OCI-LY7 (cell line): ENCODE data around the gene AKT1. TPM values are rescaled to one million over a fixed set of nuclear protein-coding genes. Genes with fewer than 3 reads are reported as not detected.

Source experiments
- BruUV-seq: library from RNA; stranded (reverse); fragments of 400-500 nt; replicated peaks from 2 replicates; lab custom pipeline; 2021; lab: Mats Ljungman, UMichigan
- CTCF ChIA-PET: fragments of 300-600 bp; sonication (Branson Sonifier 250); formaldehyde crosslinking; loops from one replicate; lab custom pipeline; 2022; ENCODE audit warnings: antibody characterized with exemption; ENCODE audit not compliant: unreplicated experiment; lab: Charles Lee
- POLR2A ChIA-PET: fragments of 300-600 bp; sonication (Branson Sonifier 250); formaldehyde crosslinking; loops from one replicate; lab custom pipeline; 2022; ENCODE audit warnings: antibody characterized with exemption; lab: Charles Lee
- DNase-seq: peaks from one replicate; pipeline ENCODE4 v3.0.0-alpha.2; 2015; ENCODE audit warnings: low spot score
- H2AFZ ChIP-seq: fragments of 200-600 bp; sonication (generic), shearing (Covaris generic); 2 replicates; pipeline ENCODE4 v1.6.1; 2014; ENCODE audit warnings: mild to moderate bottlenecking, antibody characterized with exemption, low read length, moderate library complexity
- H3K27ac ChIP-seq: fragments of 200-600 bp; sonication (generic); 2 replicates; pipeline ENCODE4 v1.5.1; 2014; ENCODE audit warnings: mixed run types, low read depth, mild to moderate bottlenecking, moderate library complexity, low read length, inconsistent platforms; ENCODE audit not compliant: poor library complexity, severe bottlenecking
- H3K36me3 ChIP-seq: fragments of 200-600 bp; sonication (generic); 2 replicates; pipeline ENCODE4 v1.6.1; 2014; ENCODE audit warnings: mild to moderate bottlenecking, antibody characterized with exemption, low read length, moderate library complexity, mixed read lengths; ENCODE audit not compliant: insufficient read depth
- H3K4me1 ChIP-seq: fragments of 200-600 bp; sonication (generic); 2 replicates; pipeline ENCODE4 v1.5.1; 2014; ENCODE audit warnings: mild to moderate bottlenecking, low read length; ENCODE audit not compliant: insufficient read depth, poor library complexity, severe bottlenecking
- H3K4me2 ChIP-seq: fragments of 200-600 bp; sonication (generic); 2 replicates; pipeline ENCODE4 v1.6.1; 2014; ENCODE audit warnings: mild to moderate bottlenecking, low read length
- H3K4me3 ChIP-seq: fragments of 200-600 bp; sonication (generic); 2 replicates; pipeline ENCODE4 v1.5.1; 2014; ENCODE audit warnings: mild to moderate bottlenecking, low read depth, low read length; ENCODE audit not compliant: poor library complexity, severe bottlenecking
- H3K79me2 ChIP-seq: fragments of 200-600 bp; sonication (generic); 2 replicates; pipeline ENCODE4 v1.6.1; 2016; ENCODE audit warnings: low read depth, mild to moderate bottlenecking, low read length, moderate library complexity, mixed read lengths; ENCODE audit not compliant: insufficient read depth
- H3K9me2 ChIP-seq: fragments of 200-600 bp; sonication (generic); 2 replicates; pipeline ENCODE4 v1.6.1; 2016; ENCODE audit warnings: mild to moderate bottlenecking, low read length, mixed read lengths; ENCODE audit not compliant: insufficient read depth
- H3K9me3 ChIP-seq: fragments of 200-600 bp; sonication (generic); 2 replicates; pipeline ENCODE4 v1.6.1; 2014; ENCODE audit warnings: mild to moderate bottlenecking, mixed run types, low read length, mixed read lengths
- H4K20me1 ChIP-seq: fragments of 200-600 bp; sonication (generic); 2 replicates; pipeline ENCODE4 v1.6.1; 2014; ENCODE audit warnings: mild to moderate bottlenecking, antibody characterized with exemption, low read length, moderate library complexity, mixed read lengths; ENCODE audit not compliant: insufficient read depth
- CTCF ChIP-seq: fragments of 200-600 bp; sonication (generic); conservative IDR thresholded peaks from 2 replicates; pipeline ENCODE4 v1.5.1; 2014; ENCODE audit warnings: mild to moderate bottlenecking, antibody characterized with exemption, low read length, moderate library complexity, mixed read lengths
- EZH2phosphoT487 ChIP-seq: fragments of 200-600 bp; sonication (generic); IDR thresholded peaks from 2 replicates; pipeline ENCODE4 v1.6.1; 2018; ENCODE audit warnings: low read depth, borderline replicate concordance, mild to moderate bottlenecking, mixed run types, antibody characterized with exemption, low read length, moderate library complexity, mixed read lengths
- intact Hi-C: fragments of 100-400 bp; cut with micrococcal nuclease; formaldehyde crosslinking; loops from one replicate; pipeline ENCODE4 v1.10.0; 2022; ENCODE audit not compliant: unreplicated experiment
- total RNA-seq, 2 experiments: library from RNA; depleted of rRNA in 1 of 2; stranded (reverse); fragments of >200 nt in 1 of 2; shearing (Covaris generic) in 1 of 2; gene quantifications; 2 replicates each; pipeline ENCODE4 v1.2.3, GENCODE V29; 2014 to 2022

Gene AKT1
- total RNA-seq, 2 experiments from 2014 or later = 75.4 to 108 TPM

- H3K27ac ChIP-seq = no peak overlapping the region
- no peaks in the 10 kb centered on the region for H3K9me2 ChIP-seq
- H3K4me2 ChIP-seq = peak overlapping the region; percentile 100
- peaks cover 51% of the 10 kb centered on the region for H3K4me1 ChIP-seq
- H3K36me3 ChIP-seq = peaks cover 48% of the 10 kb centered on the region
- peak overlapping the region; percentile 91 for H3K4me3 ChIP-seq
- intact Hi-C loops = loop anchor here (5.0 to 10.0 kb wide), 2 partner anchors 123 to 270 kb away; partner anchors contain the start of gene CDCA4
- peaks cover 38% of the 10 kb centered on the region for H3K79me2 ChIP-seq
- no peak overlapping the region for H2AFZ ChIP-seq
- H4K20me1 ChIP-seq = peaks cover 14% of the 10 kb centered on the region
- TSS peak; percentile 35 for BruUV-seq
- POLR2A ChIA-PET = interaction anchor here (0.5 to 1.5 kb wide), 2 partner anchors 16 to 106 kb away, joined by 4 read pairs; no protein-coding TSS in a partner anchor
- TF ChIP-seq EZH2phosphoT487 (no peak), CTCF (no peak)
- CTCF ChIA-PET = no interaction called here
- 0 out of 2 replicates have a peak, but pooled peaks cover 10% of the 10 kb centered on the region for H3K9me3 ChIP-seq
- no peak for DNase-seq
These were observed 41.2 kb downstream of the AKT1 start for GRCh38 chr14:104754213-104754851.

GRCh38 chr14:104753528-104754212 is 41.9 kb downstream of the AKT1 start:
- Histone ChIP-seq H4K20me1 (peaks cover 14% of the 10 kb centered on the region), H3K4me1 (peaks cover 57% of the 10 kb centered on the region), H3K27ac (peak overlapping the region; percentile 42), H3K79me2 (peaks cover 38% of the 10 kb centered on the region), H3K4me3 (peak overlapping the region; percentile 91), H2AFZ (no peak overlapping the region), H3K9me2 (no peaks in the 10 kb centered on the region), H3K9me3 (0 out of 2 replicates have a peak, but pooled peaks cover 10% of the 10 kb centered on the region), H3K36me3 (peaks cover 42% of the 10 kb centered on the region), H3K4me2 (peak overlapping the region; percentile 100)
- TF ChIP-seq CTCF = no peak
- TF ChIP-seq EZH2phosphoT487 = no peak
- intact Hi-C loops = loop anchor here (1.0 to 10.0 kb wide), 4 partner anchors 41 to 271 kb away; partner anchors contain the start of gene CDCA4
- BruUV-seq = no TSS peak
- DNase-seq = peak; percentile 18
- POLR2A ChIA-PET = interaction anchor here (1.2 to 1.9 kb wide), 4 partner anchors 9 to 97 kb away, joined by 3 to 9 read pairs (median 4); no protein-coding TSS in a partner anchor
- CTCF ChIA-PET = interaction anchor here (1.4 kb wide), 1 partner anchor 15 kb away, joined by 6 read pairs; no protein-coding TSS in a partner anchor
